Muscle of back (tissue), 11 donors: ENCODE measurements around the gene GLCE. TPM values are rescaled to one million over a fixed set of nuclear protein-coding genes. Genes with fewer than 3 reads are reported as not detected.
A peak's percentile ranks its signal among the peaks of the same experiment; 100 is the strongest.
"Not testable (repeated sequence)": the region's sequence is repeated elsewhere in the genome, so short reads cannot be mapped to it uniquely, and the experiment has no call there.

Experiments used
- DNase-seq, 3 donors: peaks; one replicate each; pipeline versions ENCODE4 v3.0.0 to v3.0.0-alpha.2; 2013
- polyA plus RNA-seq, 10 donors: library from polyadenylated mRNA; unstranded; fragments of 120-200 nt; gene quantifications; one replicate each; pipeline ENCODE4 v1.2.1, GENCODE V29; 2013; ENCODE audit not compliant: insufficient read length in 10 of 10

The GLCE gene
- polyA plus RNA-seq, 10 donors: 30.0 to 44.4 (median 38.3) TPM

GRCh38 chr15:69296606-69297005, 136.2 kb downstream of the GLCE start:
- no peak for DNase-seq

GRCh38 chr15:69297642-69298353, 137.4 kb downstream of the GLCE start:
- DNase-seq: no peak

GRCh38 chr15:69298354-69298696, 137.9 kb downstream of the GLCE start:
- DNase-seq: no peak

GRCh38 chr15:69298697-69299441, 138.4 kb downstream of the GLCE start, which contains the start of gene PAQR5:
TSS of gene PAQR5 (plus strand) at chr15:69298912. CDS start at chr15:69360081, 61,169 bp downstream.
- peak in 1 of 3 donors; percentile 28 for DNase-seq

GRCh38 chr15:69299451-69299886, 139.0 kb downstream of the GLCE start:
- no peak for DNase-seq

GRCh38 chr15:69299943-69300588, 139.6 kb downstream of the GLCE start:
- no peak for DNase-seq

GRCh38 chr15:69301101-69301500, 140.7 kb downstream of the GLCE start:
- not testable (repeated sequence) for DNase-seq

- DNase-seq: not testable (repeated sequence)
Measured at GRCh38 chr15:69302087-69302486, 141.7 kb downstream of the GLCE start.

GRCh38 chr15:69302929-69303328, 142.5 kb downstream of the GLCE start:
- DNase-seq: no peak

GRCh38 chr15:69303337-69304181, 143.1 kb downstream of the GLCE start:
- no peak for DNase-seq

GRCh38 chr15:69304182-69304545, 143.7 kb downstream of the GLCE start:
- no peak for DNase-seq

- peak in 1 of 3 donors; percentile 39 for DNase-seq
Measured at GRCh38 chr15:69305204-69305931, 144.9 kb downstream of the GLCE start.

- DNase-seq: no peak
Measured at GRCh38 chr15:69305933-69306568, 145.6 kb downstream of the GLCE start.

GRCh38 chr15:69307939-69308338, 147.5 kb downstream of the GLCE start:
- DNase-seq: no peak

- no peak for DNase-seq
Measured at GRCh38 chr15:69308949-69309348, 148.5 kb downstream of the GLCE start.

GRCh38 chr15:69311319-69311721, 150.9 kb downstream of the GLCE start:
- no peak for DNase-seq

GRCh38 chr15:69313432-69314000, 153.1 kb downstream of the GLCE start:
- DNase-seq: no peak

GRCh38 chr15:69314131-69314530, 153.7 kb downstream of the GLCE start:
- no peak for DNase-seq

GRCh38 chr15:69314736-69315135, 154.3 kb downstream of the GLCE start:
- DNase-seq: no peak
